Mucosa of stomach (tissue), 1 donor: ENCODE data around the gene GDF15.

ENCODE experiments used
- H3K27me3 ChIP-seq: one replicate; pipeline ENCODE4 v1.7.0; 2013; ENCODE audit warnings: mild to moderate bottlenecking, low read length; ENCODE audit not compliant: control insufficient read depth, insufficient read depth
- H3K36me3 ChIP-seq: one replicate; pipeline ENCODE4 v1.7.0; 2013; ENCODE audit warnings: low read length; ENCODE audit not compliant: control insufficient read depth, insufficient read depth
- H3K4me1 ChIP-seq: one replicate; pipeline ENCODE4 v1.7.0; 2013; ENCODE audit warnings: mild to moderate bottlenecking, low read length; ENCODE audit not compliant: control insufficient read depth, insufficient read depth
- H3K4me3 ChIP-seq: one replicate; pipeline ENCODE4 v1.7.0; 2013; ENCODE audit warnings: low read length
- H3K9ac ChIP-seq: one replicate; pipeline ENCODE4 v1.7.0; 2013; ENCODE audit warnings: mild to moderate bottlenecking, low read length, moderate library complexity
- H3K9me3 ChIP-seq: one replicate; pipeline ENCODE4 v1.7.0; 2013; ENCODE audit warnings: mild to moderate bottlenecking, low read length, moderate library complexity; ENCODE audit not compliant: control insufficient read depth
- donor health status: Pancreatic carcinoma.

GDF15 gene

GRCh38 chr19:18419195-18419698 lies 33.3 kb downstream of the GDF15 start, which contains the start of gene SSBP4:
TSS of gene SSBP4 (plus strand) at chr19:18419398. CDS start at chr19:18419649, 251 bp downstream.
- H3K27me3 ChIP-seq: peaks cover 14% of the 10 kb centered on the region
- no peaks in the 10 kb centered on the region for H3K9me3 ChIP-seq
- H3K36me3 ChIP-seq: no peaks in the 10 kb centered on the region
- peaks cover 80% of the 10 kb centered on the region for H3K4me1 ChIP-seq
- H3K4me3 ChIP-seq: peak within 1 kb of the TSS; percentile 51
- H3K9ac ChIP-seq: peak within 1 kb of the TSS; percentile 65

DNA sequence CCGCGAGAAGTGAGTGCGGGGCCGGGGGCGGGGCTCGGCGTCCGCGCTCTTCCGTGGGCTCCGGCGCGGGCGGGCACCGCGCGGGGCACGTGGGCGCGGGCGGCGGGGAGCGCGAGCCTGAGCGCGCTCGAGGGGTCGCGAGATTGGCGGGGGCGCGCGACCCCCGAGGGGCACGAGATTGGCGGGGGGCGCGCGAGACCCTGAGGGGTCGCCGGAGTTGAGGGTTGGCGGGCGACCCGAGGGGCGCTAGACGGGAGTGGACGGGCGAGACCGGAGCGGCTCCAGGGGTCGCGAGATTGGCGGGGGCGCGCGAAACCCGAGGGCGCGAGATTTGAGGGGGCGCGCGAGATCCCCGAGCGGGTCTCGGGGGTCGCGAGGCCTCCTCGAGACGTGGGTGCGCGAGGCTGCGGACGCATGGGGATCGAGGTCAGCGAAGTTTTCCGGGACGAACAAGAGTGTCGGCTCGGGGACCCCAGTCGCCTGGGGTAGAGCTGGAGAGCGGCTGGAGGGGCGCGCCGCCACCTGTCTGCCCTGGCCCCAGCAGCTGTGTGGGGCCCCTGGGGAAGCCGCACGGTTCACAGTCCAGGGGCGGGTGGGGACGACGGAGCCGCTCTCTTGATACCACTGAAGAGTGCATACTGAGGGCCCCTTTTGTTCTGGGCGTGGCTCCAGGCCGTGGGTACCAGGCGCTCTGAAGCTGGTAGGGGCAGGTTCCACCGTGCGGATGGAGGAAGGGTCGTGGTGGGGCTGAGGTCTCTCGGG lies 33.9 kb downstream of the GDF15 start:
- Histone ChIP-seq H3K4me1 (peaks cover 74% of the 10 kb centered on the region), H3K27me3 (peaks cover 14% of the 10 kb centered on the region), H3K9me3 (no peaks in the 10 kb centered on the region), H3K9ac (peak overlapping the region; percentile 65), H3K4me3 (no peak overlapping the region), H3K36me3 (no peaks in the 10 kb centered on the region)

DNA sequence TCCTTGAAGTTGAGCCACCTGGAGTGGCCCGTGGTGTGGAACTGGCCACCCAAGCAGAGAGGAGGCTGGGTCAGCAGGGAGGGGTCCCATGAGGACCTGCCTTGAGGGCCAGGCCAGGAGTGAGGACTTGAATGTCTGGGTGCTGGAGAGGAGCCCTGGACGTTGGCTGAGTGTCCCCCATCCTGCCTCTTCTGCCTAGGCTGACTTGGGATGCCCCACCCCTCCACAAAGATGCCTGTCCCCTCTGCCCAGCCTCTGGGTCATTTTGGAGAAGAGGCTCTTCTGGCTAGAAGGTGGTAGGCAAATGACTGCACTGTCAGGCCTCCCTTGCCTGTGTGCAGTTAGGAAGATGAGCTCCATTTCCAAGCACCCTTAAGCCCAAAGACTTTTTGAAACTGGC lies 35.0 kb downstream of the GDF15 start:
- H3K9ac ChIP-seq: peak overlapping the region; percentile 12

DNA sequence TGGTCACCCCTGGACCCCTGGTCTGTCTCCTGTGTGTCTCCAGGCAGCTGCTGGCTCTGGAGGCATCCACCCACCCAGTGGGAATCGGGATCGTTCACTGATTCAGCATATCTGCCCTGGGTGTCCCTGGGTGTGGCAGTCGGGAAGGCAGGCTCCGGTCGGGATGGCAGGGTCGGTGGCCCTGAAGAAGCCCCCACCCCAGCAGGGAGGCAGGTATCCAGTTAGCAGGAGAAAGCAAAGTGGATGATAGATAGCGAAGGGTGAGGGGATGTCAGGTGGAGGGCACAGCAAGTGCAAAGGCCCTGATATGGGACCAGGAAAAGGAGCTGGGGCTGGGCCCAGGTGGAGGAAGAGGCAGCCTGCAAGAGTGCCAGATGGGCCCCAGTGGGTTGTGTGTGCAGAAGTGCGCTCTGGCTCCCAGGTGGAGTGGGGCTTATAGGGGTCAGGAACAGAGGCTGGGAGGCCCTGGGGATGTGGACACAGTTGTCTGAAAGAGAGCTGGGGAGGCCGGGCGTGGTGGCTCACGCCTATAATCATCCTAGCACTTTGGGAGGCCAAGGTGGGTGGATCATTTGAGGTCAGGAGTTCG lies 35.5 kb downstream of the GDF15 start:
- H3K27me3 ChIP-seq: peaks cover 14% of the 10 kb centered on the region
- peak overlapping the region; percentile 12 for H3K9ac ChIP-seq
- H3K4me3 ChIP-seq: no peak overlapping the region
- no peaks in the 10 kb centered on the region for H3K36me3 ChIP-seq
- no peaks in the 10 kb centered on the region for H3K9me3 ChIP-seq
- peaks cover 67% of the 10 kb centered on the region for H3K4me1 ChIP-seq

More for the DNA sequence above, 35.0 kb downstream of the GDF15 start:
- no peaks in the 10 kb centered on the region for H3K9me3 ChIP-seq
- peaks cover 70% of the 10 kb centered on the region for H3K4me1 ChIP-seq
- no peak overlapping the region for H3K4me3 ChIP-seq
- H3K36me3 ChIP-seq: no peaks in the 10 kb centered on the region
- peaks cover 14% of the 10 kb centered on the region for H3K27me3 ChIP-seq

DNA sequence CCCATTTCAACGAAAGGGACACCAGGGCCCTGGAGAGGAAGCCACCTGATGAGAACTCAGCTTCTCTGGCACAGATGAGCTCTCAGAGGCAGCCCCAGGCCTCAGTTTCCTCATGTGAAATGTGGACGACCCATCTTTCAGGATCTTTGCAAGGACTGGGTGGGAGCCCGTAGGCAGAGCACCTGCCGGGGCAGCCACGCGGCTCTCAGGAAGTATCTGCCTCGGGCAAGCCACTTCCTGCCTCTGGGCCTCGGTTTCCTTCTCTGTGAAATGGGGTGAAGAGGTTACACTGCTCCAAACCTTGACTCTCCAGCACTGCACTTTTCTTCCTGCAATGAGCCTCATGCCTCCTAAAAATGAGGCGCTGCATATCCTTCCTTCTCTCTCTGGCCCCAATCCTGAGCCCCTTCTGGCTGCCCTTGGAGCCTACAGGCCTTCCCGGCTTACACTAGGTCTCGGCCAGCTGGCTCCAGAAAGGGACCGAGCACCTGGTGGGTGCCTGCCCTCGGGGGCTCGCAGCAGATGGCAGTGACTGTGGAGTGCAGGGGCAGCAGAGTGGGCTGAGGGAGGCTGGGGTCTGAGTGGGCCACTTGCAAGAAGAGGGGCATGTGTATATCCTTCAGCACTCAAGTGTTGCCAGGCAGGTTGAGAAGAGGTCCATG lies 36.7 kb downstream of the GDF15 start:
- Histone ChIP-seq H3K36me3 (no peaks in the 10 kb centered on the region), H3K4me1 (peaks cover 55% of the 10 kb centered on the region), H3K9me3 (no peaks in the 10 kb centered on the region)

GRCh38 chr19:18423258-18424020 lies 37.5 kb downstream of the GDF15 start:
- peak overlapping the region; percentile 39 for H3K9ac ChIP-seq
- H3K4me1 ChIP-seq: peaks cover 51% of the 10 kb centered on the region
- no peaks in the 10 kb centered on the region for H3K36me3 ChIP-seq

More for the DNA sequence above, 36.7 kb downstream of the GDF15 start:
- Histone ChIP-seq H3K9ac (no peak overlapping the region), H3K4me3 (no peak overlapping the region), H3K27me3 (peaks cover 10% of the 10 kb centered on the region)

DNA sequence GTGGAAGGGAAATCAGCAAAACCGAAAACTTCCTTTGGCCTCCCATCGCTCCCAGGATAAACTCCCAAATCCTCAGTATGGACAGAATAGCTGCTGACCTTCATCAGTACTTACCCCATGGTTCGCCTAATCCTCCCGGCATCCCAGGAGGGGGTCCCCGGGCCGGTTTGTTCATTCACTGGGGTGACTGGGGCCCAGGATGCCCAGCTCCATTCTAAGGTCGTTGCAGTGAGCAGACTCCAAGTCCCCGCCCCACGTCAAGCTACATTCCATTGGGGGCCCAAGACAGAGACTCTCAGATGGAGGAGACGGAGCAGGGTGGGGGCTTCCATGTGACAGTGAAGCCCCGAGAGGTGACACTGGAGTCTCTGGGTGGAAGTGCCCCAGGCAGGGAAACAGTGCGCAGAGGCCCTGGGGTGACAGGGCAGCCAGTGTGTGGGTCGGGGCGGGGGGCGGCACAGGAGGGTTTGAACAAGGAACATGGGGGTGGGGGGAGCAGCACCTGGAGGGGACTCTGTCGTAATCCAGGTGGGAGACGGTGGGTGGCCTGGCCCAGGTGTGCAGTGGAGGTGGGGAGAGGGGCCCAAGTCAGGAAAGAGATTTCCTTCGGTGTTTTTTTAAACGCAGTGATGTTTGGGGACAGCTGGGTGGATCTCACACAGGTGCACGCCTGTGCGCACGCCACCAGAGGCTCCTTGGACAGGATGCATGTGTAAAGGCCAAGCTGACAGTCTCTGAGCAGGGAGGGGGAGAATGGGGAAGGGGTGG lies 38.3 kb downstream of the GDF15 start:
- Histone ChIP-seq H3K4me1 (peaks cover 53% of the 10 kb centered on the region), H3K27me3 (no peaks in the 10 kb centered on the region), H3K9me3 (no peaks in the 10 kb centered on the region), H3K36me3 (no peaks in the 10 kb centered on the region), H3K9ac (peak overlapping the region; percentile 39), H3K4me3 (no peak overlapping the region)

More at GRCh38 chr19:18423258-18424020, 37.5 kb downstream of the GDF15 start:
- Histone ChIP-seq H3K4me3 (no peak overlapping the region), H3K27me3 (peaks cover 2% of the 10 kb centered on the region), H3K9me3 (no peaks in the 10 kb centered on the region)

GRCh38 chr19:18424890-18425514 lies 39.0 kb downstream of the GDF15 start:
- Histone ChIP-seq H3K36me3 (no peaks in the 10 kb centered on the region), H3K4me3 (no peak overlapping the region), H3K9me3 (no peaks in the 10 kb centered on the region), H3K4me1 (peaks cover 60% of the 10 kb centered on the region), H3K27me3 (no peaks in the 10 kb centered on the region), H3K9ac (no peak overlapping the region)

GRCh38 chr19:18425515-18426415 lies 39.8 kb downstream of the GDF15 start:
- no peaks in the 10 kb centered on the region for H3K27me3 ChIP-seq
- peaks cover 57% of the 10 kb centered on the region for H3K4me1 ChIP-seq
- no peaks in the 10 kb centered on the region for H3K36me3 ChIP-seq
- H3K9me3 ChIP-seq: no peaks in the 10 kb centered on the region
- H3K4me3 ChIP-seq: no peak overlapping the region
- H3K9ac ChIP-seq: peak overlapping the region; percentile 15

DNA sequence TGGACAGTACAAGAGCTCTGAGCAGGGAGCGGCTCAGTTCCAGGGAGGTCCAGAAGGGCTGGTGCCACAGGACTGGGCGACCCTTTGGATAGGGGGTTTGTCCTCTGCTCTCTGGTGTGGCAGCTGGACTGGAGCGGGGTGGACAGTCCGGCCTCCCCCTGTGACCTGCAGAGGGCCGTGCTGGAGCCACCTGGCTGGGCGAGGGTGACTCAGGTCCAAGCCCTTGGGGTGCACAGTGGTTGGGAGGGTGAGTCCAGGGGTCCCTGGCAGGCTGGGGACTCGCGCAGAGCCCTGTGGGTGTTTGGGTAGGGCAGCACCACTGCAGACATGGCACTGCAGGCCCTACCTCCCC lies 40.4 kb downstream of the GDF15 start:
- H3K4me1 ChIP-seq: peaks cover 51% of the 10 kb centered on the region
- H3K36me3 ChIP-seq: no peaks in the 10 kb centered on the region

More for the DNA sequence above, 40.4 kb downstream of the GDF15 start:
- no peaks in the 10 kb centered on the region for H3K9me3 ChIP-seq
- H3K9ac ChIP-seq: peak overlapping the region; percentile 15
- no peak overlapping the region for H3K4me3 ChIP-seq
- H3K27me3 ChIP-seq: no peaks in the 10 kb centered on the region
